PC-9 (cell line): ENCODE measurements around the gene RUNDC1.

Experiments
- CTCF ChIP-seq: fragments of 200-600 bp; sonication (generic); conservative IDR thresholded peaks from 2 replicates; pipeline ENCODE4 v1.6.1; 2017; ENCODE audit warnings: mixed run types, antibody characterized with exemption, mild to moderate bottlenecking, moderate library complexity
- EZH2 ChIP-seq: fragments of 200-600 bp; sonication (generic); IDR thresholded peaks from 2 replicates; pipeline ENCODE4 v1.8.0; 2017; ENCODE audit warnings: antibody characterized with exemption, low read depth

GRCh38 chr17:43003542-43004172 lies 23.3 kb downstream of the RUNDC1 start:
- no peak for TF ChIP-seq CTCF
- TF ChIP-seq EZH2: no peak
